Thyroid gland (tissue), 4 donors: Measurements from ENCODE around the gene ARL6IP4. TPM values are rescaled to one million over a fixed set of nuclear protein-coding genes. Genes with fewer than 3 reads are reported as not detected.

Experiments
- DNase-seq, 2 donors: peaks; one replicate each; pipeline ENCODE4 v3.0.0-alpha.2; 2019
- H3K27ac ChIP-seq, 3 donors: fragments of 200-600 bp; sonication (generic); 1 replicate in 2 of 3; 2 replicates in 1 of 3; pipeline ENCODE4 v1.5.1; 2016 to 2019; ENCODE audit warnings: mild to moderate bottlenecking in 1 of 3, moderate library complexity in 1 of 3
- H3K27me3 ChIP-seq: fragments of 200-600 bp; sonication (generic); one replicate; pipeline ENCODE4 v1.5.1; 2019
- H3K36me3 ChIP-seq, 2 donors: fragments of 200-600 bp; sonication (generic); one replicate each; pipeline ENCODE4 v1.5.1; 2016 to 2019
- H3K4me1 ChIP-seq, 2 donors: fragments of 200-600 bp; sonication (generic); one replicate each; pipeline ENCODE4 v1.5.1; 2017 to 2019
- H3K4me3 ChIP-seq, 3 donors: fragments of 200-600 bp; sonication (generic); replicated peaks in 1 of 3; 1 replicate in 2 of 3; 2 replicates in 1 of 3; pipeline ENCODE4 v1.5.1; 2016; ENCODE audit warnings: mild to moderate bottlenecking in 1 of 3
- H3K9me3 ChIP-seq: fragments of 200-600 bp; sonication (generic); one replicate; pipeline ENCODE4 v1.5.1; 2017
- CTCF ChIP-seq, 6 experiments: fragments of 200-600 bp in 3 of 6; fragments of 450-650 bp in 3 of 6; sonication (generic) in 3 of 6; IDR thresholded peaks; one replicate each; pipeline ENCODE4 v1.5.1; 2016 to 2019; ENCODE audit warnings: antibody characterized with exemption in 6 of 6, mild to moderate bottlenecking in 2 of 6, inconsistent platforms in 1 of 6, moderate library complexity in 1 of 6
- POLR2A ChIP-seq, 2 donors: fragments of 450-650 bp; IDR thresholded peaks; one replicate each; pipeline ENCODE4 v1.6.1; 2017; ENCODE audit warnings: antibody characterized with exemption in 2 of 2, mild to moderate bottlenecking in 2 of 2, moderate library complexity in 1 of 2
- WGBS, 2 donors: methylation state at CpG; one replicate each; pipeline ENCODE4 v1.1.5; 2017; 5-methylcytosine and 5-hydroxymethylcytosine counted together
- intact Hi-C: fragments of 100-400 bp; cut with DNase I; formaldehyde crosslinking; loops from one replicate; pipeline ENCODE4 v1.15.1; 2023
- total RNA-seq, 4 donors: library from RNA; depleted of rRNA; stranded (reverse); fragments of >200 nt; gene quantifications; one replicate each; pipeline ENCODE4 v1.2.3, GENCODE V29; 2016

The ARL6IP4 gene
- 100 to 1,000 TPM; 210 to 281 (median 262) TPM for total RNA-seq

- WGBS, 2 donors: 1% methylated on average over 19 to 34 of the region's 96 CpGs
- peaks cover 31 to 65% of the 10 kb centered on the region in 2 donors for H3K4me1 ChIP-seq
- no peaks in the 10 kb centered on the region for H3K27me3 ChIP-seq
- peak within 1 kb of the TSS; percentile 33 to 98 (median 60) for H3K4me3 ChIP-seq
- no peaks in the 10 kb centered on the region for H3K9me3 ChIP-seq
- intact Hi-C loops: loop anchor here (5.0 kb wide), 1 partner anchor 257 kb away; no protein-coding TSS in a partner anchor
- TF ChIP-seq CTCF (IDR thresholded peaks at IDR 0.05): peak in 1 of 6 experiments; percentile 10
- TF ChIP-seq POLR2A (IDR thresholded peaks at IDR 0.05): peak in 1 of 2 donors; percentile 84
- no peaks in the 10 kb centered on the region for H3K36me3 ChIP-seq
- peak; percentile 57 to 64 for DNase-seq
- H3K27ac ChIP-seq: peak within 1 kb of the TSS; percentile 80 to 84 (median 81)
Measured at GRCh38 chr12:122980183-122981035, at the start of gene ARL6IP4. ARL6IP4 (plus strand) TSS chr12:122980681; CDS start chr12:122981140, 459 bp downstream.

DNA sequence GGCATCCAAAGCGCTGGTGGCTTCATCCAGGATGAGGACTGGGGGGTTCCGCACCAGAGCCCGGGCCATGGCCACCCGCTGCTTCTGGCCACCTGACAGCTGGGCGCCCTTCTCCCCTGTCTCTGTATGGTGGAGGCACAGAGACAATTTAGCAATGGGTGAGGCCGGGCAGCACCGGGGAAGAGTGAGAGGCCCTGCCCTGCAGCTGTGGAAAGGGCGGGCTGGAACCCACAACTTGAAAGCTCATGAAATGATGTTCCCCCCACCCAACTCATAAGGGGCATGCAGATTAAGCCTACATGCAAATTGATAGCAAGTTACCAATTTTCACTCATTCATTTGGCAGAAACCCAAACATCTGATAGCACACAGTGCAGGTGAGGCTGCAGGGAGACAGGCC is 48.3 kb upstream of the ARL6IP4 start:
- Histone ChIP-seq H3K4me1 (no peaks in the 10 kb centered on the region), H3K36me3 (no peaks in the 10 kb centered on the region), H3K27me3 (no peaks in the 10 kb centered on the region), H3K9me3 (no peaks in the 10 kb centered on the region), H3K27ac (no peak overlapping the region), H3K4me3 (no peak overlapping the region)
- no peak for DNase-seq
- TF ChIP-seq CTCF (IDR thresholded peaks at IDR 0.05): no peak
- no peak for TF ChIP-seq POLR2A (IDR thresholded peaks at IDR 0.05)
- intact Hi-C loops: no loop called here
- WGBS, 2 donors: 94 to 98% methylated on average over 7 to 8 of the region's 8 CpGs

DNA sequence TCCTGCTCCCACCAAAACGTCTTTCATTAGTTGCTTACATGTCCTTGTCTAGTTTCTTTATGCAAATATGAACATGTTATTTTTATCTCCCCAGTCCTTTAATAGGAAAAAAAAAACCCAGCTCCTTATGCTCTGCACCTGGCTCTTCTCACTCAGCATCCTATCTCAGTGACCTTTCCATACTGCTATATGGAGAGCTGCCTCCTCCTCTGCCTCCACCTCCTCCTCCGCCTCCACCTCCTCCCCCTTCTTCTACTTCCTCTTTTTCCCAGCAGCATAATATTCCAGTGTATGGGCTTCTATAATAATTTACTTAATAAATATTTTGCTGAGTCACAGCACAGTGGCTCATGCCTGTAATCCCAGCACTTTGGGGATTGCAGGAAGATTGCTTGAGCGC is 45.8 kb upstream of the ARL6IP4 start:
- Histone ChIP-seq H3K27ac (no peak overlapping the region), H3K36me3 (no peaks in the 10 kb centered on the region), H3K27me3 (no peaks in the 10 kb centered on the region), H3K4me1 (no peaks in the 10 kb centered on the region), H3K9me3 (no peaks in the 10 kb centered on the region), H3K4me3 (no peak overlapping the region)
- no peak for DNase-seq
- no peak for TF ChIP-seq POLR2A (IDR thresholded peaks at IDR 0.05)
- no peak for TF ChIP-seq CTCF (IDR thresholded peaks at IDR 0.05)
- WGBS, 2 donors: 83% methylated on average over 3 of the region's 3 CpGs
- intact Hi-C loops: no loop called here

GRCh38 chr12:122935318-122935717 is 45.2 kb upstream of the ARL6IP4 start:
- no peak for DNase-seq
- Histone ChIP-seq H3K4me1 (no peaks in the 10 kb centered on the region), H3K27me3 (no peaks in the 10 kb centered on the region), H3K27ac (no peak overlapping the region), H3K36me3 (no peaks in the 10 kb centered on the region), H3K4me3 (no peak overlapping the region), H3K9me3 (no peaks in the 10 kb centered on the region)
- intact Hi-C loops: no loop called here
- TF ChIP-seq CTCF (IDR thresholded peaks at IDR 0.05) (no peak), POLR2A (IDR thresholded peaks at IDR 0.05) (no peak)
- 92% methylated on average over 7 to 8 of the region's 8 CpGs for WGBS, 2 donors

DNA sequence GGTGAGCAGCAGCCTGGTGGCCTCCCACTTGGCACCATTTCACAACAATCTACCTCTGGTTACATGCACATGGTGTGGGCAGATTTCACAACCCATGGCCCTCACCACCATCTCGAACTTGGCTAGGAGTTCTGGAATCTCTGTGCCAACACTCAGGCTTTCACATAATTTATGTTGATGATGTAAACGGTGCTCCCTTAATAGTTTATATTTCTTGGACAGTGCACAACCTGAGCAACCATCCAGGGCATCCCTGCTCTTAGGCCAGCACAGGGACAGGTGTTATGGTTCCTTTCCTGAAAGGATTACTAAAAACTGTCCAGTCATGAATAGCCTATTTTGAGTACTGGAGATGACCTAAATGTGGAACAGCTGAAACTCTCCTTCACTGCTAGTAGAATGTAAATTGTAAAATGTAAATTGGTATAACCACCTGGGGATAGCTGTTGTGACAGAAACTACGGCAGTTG is 42.8 kb upstream of the ARL6IP4 start:
- TF ChIP-seq CTCF (IDR thresholded peaks at IDR 0.05) (no peak), POLR2A (IDR thresholded peaks at IDR 0.05) (no peak)
- no peaks in the 10 kb centered on the region for H3K4me1 ChIP-seq
- no peaks in the 10 kb centered on the region for H3K36me3 ChIP-seq
- H3K9me3 ChIP-seq: no peaks in the 10 kb centered on the region
- H3K27me3 ChIP-seq: no peaks in the 10 kb centered on the region
- 90 to 91% methylated on average over 3 of the region's 3 CpGs for WGBS, 2 donors
- intact Hi-C loops: no loop called here
- no peak for DNase-seq
- no peak overlapping the region for H3K4me3 ChIP-seq
- H3K27ac ChIP-seq: no peak overlapping the region
